Stomach (tissue), 9 donors: ENCODE results near the gene GJD4. TPM values are rescaled to one million over a fixed set of nuclear protein-coding genes. Genes with fewer than 3 reads are reported as not detected.

Experiments used
- DNase-seq, 2 donors: peaks; one replicate each; pipeline versions ENCODE4 v3.0.0 to v3.0.0-alpha.2; 2013 to 2019
- H3K27ac ChIP-seq, 5 donors: fragments of 200-600 bp in 4 of 5; sonication (generic) in 4 of 5; one replicate each; pipeline ENCODE4 v1.5.1; 2013 to 2019; ENCODE audit warnings: mild to moderate bottlenecking in 1 of 5, moderate library complexity in 1 of 5
- H3K27me3 ChIP-seq, 3 donors: fragments of 200-600 bp; sonication (generic); one replicate each; pipeline ENCODE4 v1.5.1; 2017 to 2019; ENCODE audit warnings: mixed run types in 1 of 3
- H3K36me3 ChIP-seq, 4 donors: fragments of 200-600 bp; sonication (generic); 1 replicate in 3 of 4; 2 replicates in 1 of 4; pipeline ENCODE4 v1.5.1; 2016 to 2019
- H3K4me1 ChIP-seq, 4 donors: fragments of 200-600 bp; sonication (generic); one replicate each; pipeline ENCODE4 v1.5.1; 2016 to 2019
- H3K4me3 ChIP-seq, 4 donors: fragments of 200-600 bp; sonication (generic) in 3 of 4; one replicate each; pipeline ENCODE4 v1.5.1; 2016 to 2019; ENCODE audit warnings: mild to moderate bottlenecking in 1 of 4
- H3K9me3 ChIP-seq, 4 donors: fragments of 200-600 bp; sonication (generic); one replicate each; pipeline ENCODE4 v1.5.1; 2016 to 2019
- CTCF ChIP-seq, 7 experiments: fragments of 450-650 bp in 4 of 7; fragments of 200-600 bp in 3 of 7; sonication (generic) in 3 of 7; IDR thresholded peaks; one replicate each; pipeline ENCODE4 v1.5.1; 2016 to 2019; ENCODE audit warnings: antibody characterized with exemption in 7 of 7, control low read depth in 2 of 7, mild to moderate bottlenecking in 1 of 7
- EP300 ChIP-seq: sonication (generic); formaldehyde crosslinking; IDR thresholded peaks from one replicate; pipeline ENCODE4 v1.6.1; 2017; ENCODE audit warnings: antibody characterized with exemption
- POLR2A ChIP-seq, 4 donors: fragments of 450-650 bp; IDR thresholded peaks; one replicate each; pipeline ENCODE4 v1.6.1; 2016; ENCODE audit warnings: antibody characterized with exemption in 4 of 4, control low read depth in 2 of 4, mild to moderate bottlenecking in 1 of 4, moderate library complexity in 1 of 4
- POLR2AphosphoS5 ChIP-seq, 3 donors: sonication (generic); formaldehyde crosslinking; IDR thresholded peaks; one replicate each; pipeline ENCODE4 v1.6.1; 2016; ENCODE audit warnings: antibody characterized with exemption in 3 of 3
- WGBS, 5 donors: extraction: QIAGEN DNeasy Blood & Tissue Kit in 3 of 5; methylation state at CpG; one replicate each; pipeline versions ENCODE4 v1.1.5 to v1.1.7; 2013 to 2018; 5-methylcytosine and 5-hydroxymethylcytosine counted together
- intact Hi-C: fragments of 100-400 bp; cut with DNase I; formaldehyde crosslinking; loops from one replicate; pipeline ENCODE4 v1.15.1; 2023; ENCODE audit warnings: low total_unique reads
- polyA plus RNA-seq, 3 donors: library from polyadenylated mRNA; stranded (reverse); fragments of 200-250 nt; gene quantifications; one replicate each; pipeline ENCODE4 v1.2.3, GENCODE V29; 2013
- total RNA-seq, 5 donors: library from RNA; depleted of rRNA; stranded (reverse); fragments of >200 nt; gene quantifications; one replicate each; pipeline versions ENCODE4 v1.1.0 to v1.2.3, GENCODE V29; 2014 to 2016
- donor health status: healthy with polysubstance abuse.
- donor health status: Bipolar disorder and iron deficiency.
- donor health status: healthy.

Gene GJD4
- total and polyA plus RNA-seq, 8 donors, result not detected

- Histone ChIP-seq H3K27me3 (no peaks in the 10 kb centered on the region), H3K36me3 (no peaks in the 10 kb centered on the region), H3K9me3 (no peaks in the 10 kb centered on the region), H3K4me1 (peaks cover 0 to 12% (median 9%) of the 10 kb centered on the region in 4 donors), H3K27ac (no peak overlapping the region), H3K4me3 (no peak overlapping the region)
- 71 to 92% (median 87%) methylated on average over 1 of the region's 1 CpG for WGBS, 5 donors
- TF ChIP-seq POLR2AphosphoS5 (IDR thresholded peaks at IDR 0.05), result no peak
- TF ChIP-seq POLR2A (IDR thresholded peaks at IDR 0.05), result no peak
- TF ChIP-seq CTCF (IDR thresholded peaks at IDR 0.05), result no peak
- no peak for TF ChIP-seq EP300
- DNase-seq, result no peak
- intact Hi-C loops, result loop anchor here (5.0 kb wide), 1 partner anchor 1251 kb away; no protein-coding TSS in a partner anchor
Observed at GRCh38 chr10:35631404-35631803, 26.3 kb downstream of the GJD4 start.

- intact Hi-C loops, result loop anchor here (5.0 kb wide), 1 partner anchor 1250 kb away; no protein-coding TSS in a partner anchor
- H3K4me1 ChIP-seq, result peaks cover 0 to 17% (median 11%) of the 10 kb centered on the region in 4 donors
- H3K4me3 ChIP-seq, result no peak overlapping the region
- no peaks in the 10 kb centered on the region for H3K27me3 ChIP-seq
- no peaks in the 10 kb centered on the region for H3K36me3 ChIP-seq
- no peak overlapping the region for H3K27ac ChIP-seq
- no peak for TF ChIP-seq CTCF (IDR thresholded peaks at IDR 0.05)
- no peak for TF ChIP-seq EP300
- TF ChIP-seq POLR2A (IDR thresholded peaks at IDR 0.05), result no peak
- no peak for TF ChIP-seq POLR2AphosphoS5 (IDR thresholded peaks at IDR 0.05)
- H3K9me3 ChIP-seq, result no peaks in the 10 kb centered on the region
- DNase-seq, result no peak
Observed at GRCh38 chr10:35632027-35632426, 26.9 kb downstream of the GJD4 start.

GRCh38 chr10:35633006-35633980 is 28.2 kb downstream of the GJD4 start:
- Histone ChIP-seq H3K4me1 (peaks cover 0 to 30% (median 17%) of the 10 kb centered on the region in 4 donors), H3K4me3 (no peak overlapping the region), H3K27ac (no peak overlapping the region), H3K27me3 (peaks cover 0 to 8% (median 0%) of the 10 kb centered on the region in 3 donors), H3K36me3 (no peaks in the 10 kb centered on the region), H3K9me3 (no peaks in the 10 kb centered on the region)
- WGBS, 5 donors, result 57 to 66% (median 61%) methylated on average over 12 of the region's 12 CpGs
- intact Hi-C loops, result loop anchor here (5.0 kb wide), 1 partner anchor 1249 kb away; no protein-coding TSS in a partner anchor
- DNase-seq, result no peak
- TF ChIP-seq EP300 (no peak), CTCF (IDR thresholded peaks at IDR 0.05) (no peak), POLR2A (IDR thresholded peaks at IDR 0.05) (no peak), POLR2AphosphoS5 (IDR thresholded peaks at IDR 0.05) (no peak)

- H3K27ac ChIP-seq, result no peak overlapping the region
- intact Hi-C loops, result loop anchor here (5.0 kb wide), 1 partner anchor 1142 kb away; no protein-coding TSS in a partner anchor
- H3K36me3 ChIP-seq, result no peaks in the 10 kb centered on the region
- TF ChIP-seq EP300 (no peak), POLR2AphosphoS5 (IDR thresholded peaks at IDR 0.05) (peak in 1 of 3 donors; percentile 60), CTCF (IDR thresholded peaks at IDR 0.05) (peak in 5 of 7 experiments; percentile 82 to 89 (median 88))
- H3K27me3 ChIP-seq, result peaks cover 0 to 24% (median 4%) of the 10 kb centered on the region in 3 donors
- no peaks in the 10 kb centered on the region for H3K9me3 ChIP-seq
- WGBS, 5 donors, result 4 to 13% (median 11%) methylated on average over 6 of the region's 6 CpGs
- no peak overlapping the region for H3K4me3 ChIP-seq
- H3K4me1 ChIP-seq, result peaks cover 11 to 46% (median 28%) of the 10 kb centered on the region in 4 donors
- peak in 1 of 2 donors; percentile 87 for DNase-seq
Observed at GRCh38 chr10:35635576-35635975, 30.4 kb downstream of the GJD4 start.
